Endodermal cell (in vitro differentiated cells): ENCODE results near the gene TMEM131L. TPM values are rescaled to one million over a fixed set of nuclear protein-coding genes. Genes with fewer than 3 reads are reported as not detected.

Experiments used
- DNase-seq: peaks from one replicate; pipeline ENCODE4 v3.0.0-alpha.2; 2017
- H3K27ac ChIP-seq: 2 replicates; pipeline ENCODE4 v1.5.1; 2013; ENCODE audit warnings: mild to moderate bottlenecking, low read depth, low read length, moderate library complexity
- H3K27me3 ChIP-seq: 2 replicates; pipeline ENCODE4 v1.6.1; 2013; ENCODE audit warnings: mild to moderate bottlenecking, low read length, moderate library complexity; ENCODE audit not compliant: insufficient read depth, control insufficient read depth, poor library complexity, severe bottlenecking
- H3K36me3 ChIP-seq: 2 replicates; pipeline ENCODE4 v1.7.0; 2013; ENCODE audit warnings: mild to moderate bottlenecking, low read length, moderate library complexity; ENCODE audit not compliant: control insufficient read depth, insufficient read depth
- H3K4me1 ChIP-seq: one replicate; pipeline ENCODE4 v1.7.0; 2013; ENCODE audit warnings: low read length; ENCODE audit not compliant: control insufficient read depth, insufficient read depth
- H3K4me3 ChIP-seq: 2 replicates; pipeline ENCODE4 v1.5.1; 2013; ENCODE audit warnings: mild to moderate bottlenecking, low read length, moderate library complexity
- H3K9ac ChIP-seq: 2 replicates; pipeline ENCODE4 v1.6.1; 2013; ENCODE audit warnings: mild to moderate bottlenecking, low read length, moderate library complexity; ENCODE audit not compliant: poor library complexity, severe bottlenecking; ENCODE audit errors: extremely low read depth
- H3K9me3 ChIP-seq: 2 replicates; pipeline ENCODE4 v1.6.1; 2013; ENCODE audit warnings: mild to moderate bottlenecking, low read length, moderate library complexity; ENCODE audit not compliant: control insufficient read depth
- H3K27ac Mint-ChIP-seq: 2 replicates; pipeline ENCODE4 v1.8.0; 2020; ENCODE audit warnings: mixed read lengths
- H3K27me3 Mint-ChIP-seq: 2 replicates; pipeline ENCODE4 v1.8.0; 2021; ENCODE audit warnings: mild to moderate bottlenecking, mixed read lengths; ENCODE audit not compliant: insufficient read depth
- H3K36me3 Mint-ChIP-seq: 2 replicates; pipeline ENCODE4 v1.8.0; 2020; ENCODE audit warnings: low read depth, mixed read lengths
- H3K4me1 Mint-ChIP-seq: 2 replicates; pipeline ENCODE4 v1.8.0; 2020; ENCODE audit warnings: mixed read lengths
- H3K4me3 Mint-ChIP-seq: 2 replicates; pipeline ENCODE4 v1.8.0; 2020; ENCODE audit warnings: mild to moderate bottlenecking, moderate library complexity, mixed read lengths
- H3K9me3 Mint-ChIP-seq: 2 replicates; pipeline ENCODE4 v1.8.0; 2020; ENCODE audit warnings: mild to moderate bottlenecking, mixed read lengths
- CTCF ChIP-seq: fragments of 200-600 bp; sonication (generic); conservative IDR thresholded peaks from 2 replicates; pipeline ENCODE4 v1.5.0; 2021; ENCODE audit warnings: antibody characterized with exemption, mild to moderate bottlenecking
- WGBS, 2 experiments: methylation state at CpG; one replicate each; pipeline versions ENCODE4 v1.1.5 to v1.1.7; 2013; ENCODE audit warnings: missing lambda C conversion rate in 2 of 2, mixed read lengths in 1 of 2; ENCODE audit not compliant: insufficient coverage in 1 of 2, insufficient read length in 1 of 2; 5-methylcytosine and 5-hydroxymethylcytosine counted together
- total RNA-seq, 2 donors: library from RNA; stranded (reverse); fragmentation: NEBNext Ultra II Directional in 1 of 2; extraction: Animal tissue kit (Norgen Biotek cat#: 25700) in 1 of 2; gene quantifications; 2 replicates in 1 of 2; 3 replicates in 1 of 2; pipeline ENCODE4 v1.2.1, GENCODE V29; 2021

Gene TMEM131L
- total RNA-seq, 2 donors from 2014 or later = 6.2 to 10.8 TPM

DNA sequence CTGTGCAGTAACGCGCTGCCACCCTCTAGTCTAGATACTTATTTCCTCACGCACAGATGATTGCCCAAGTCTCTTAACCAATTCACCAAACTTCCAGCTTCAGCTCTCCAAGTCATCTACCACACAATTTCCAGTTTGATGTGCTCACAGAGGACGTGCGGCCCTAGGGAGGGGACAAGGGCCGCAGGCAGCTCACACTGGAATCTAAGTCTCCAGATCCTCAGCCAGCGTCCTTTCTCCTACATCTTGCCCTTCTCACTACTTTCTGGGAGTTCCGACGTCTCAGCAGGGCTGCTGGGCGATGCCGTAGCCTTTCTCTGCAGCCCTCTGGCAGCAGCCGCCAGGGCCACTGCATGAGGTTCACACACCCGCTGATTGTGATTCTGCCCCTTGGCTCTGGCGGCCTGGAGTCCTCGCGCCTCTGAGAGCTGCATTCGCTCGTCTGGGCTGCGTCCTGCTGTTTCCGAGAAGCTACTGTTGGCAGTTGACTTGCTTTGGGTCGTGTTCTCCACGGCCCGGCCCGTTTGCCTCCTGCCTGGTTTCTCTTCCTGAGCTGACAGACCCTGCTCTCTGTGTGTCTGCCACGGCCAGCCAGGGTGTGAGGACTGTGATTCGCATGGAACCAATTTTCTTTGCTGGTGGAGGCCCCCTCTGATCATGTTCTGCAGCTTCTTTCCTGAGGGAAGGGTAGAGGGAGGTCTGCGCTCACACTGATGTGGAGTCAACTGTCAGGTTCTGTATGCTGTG lies 14.1 kb upstream of the TMEM131L start:
- H3K36me3 ChIP-seq = no peaks in the 10 kb centered on the region
- no peak overlapping the region for H3K27ac ChIP-seq
- H3K4me1 ChIP-seq = peaks cover 5% of the 10 kb centered on the region
- no peak overlapping the region for H3K9ac ChIP-seq
- TF ChIP-seq CTCF = peak; percentile 38
- Mint-ChIP-seq H3K9me3 (peaks cover 3% of the 10 kb centered on the region), H3K27ac (no peak overlapping the region), H3K4me1 (peaks cover 14% of the 10 kb centered on the region), H3K4me3 (no peak overlapping the region), H3K27me3 (peaks cover 9% of the 10 kb centered on the region), H3K36me3 (no peaks in the 10 kb centered on the region)
- no peaks in the 10 kb centered on the region for H3K9me3 ChIP-seq
- H3K27me3 ChIP-seq = no peaks in the 10 kb centered on the region
- WGBS, 2 experiments = 52 to 58% methylated on average over 15 to 27 of the region's 27 CpGs
- no peak overlapping the region for H3K4me3 ChIP-seq
- peak; percentile 93 for DNase-seq

GRCh38 chr4:153452658-153453378 lies 13.3 kb upstream of the TMEM131L start:
- Histone ChIP-seq H3K4me3 (no peak overlapping the region), H3K27ac (no peak overlapping the region), H3K9me3 (no peaks in the 10 kb centered on the region), H3K36me3 (no peaks in the 10 kb centered on the region), H3K27me3 (no peaks in the 10 kb centered on the region), H3K4me1 (peaks cover 5% of the 10 kb centered on the region), H3K9ac (no peak overlapping the region)
- no peak for DNase-seq
- no peak for TF ChIP-seq CTCF
- H3K9me3 Mint-ChIP-seq = peaks cover 3% of the 10 kb centered on the region
- no peak overlapping the region for H3K27ac Mint-ChIP-seq
- whole genome bisulfite sequencing, 2 experiments = 92 to 94% methylated on average over 2 to 4 of the region's 4 CpGs
- H3K4me1 Mint-ChIP-seq = peaks cover 14% of the 10 kb centered on the region
- no peak overlapping the region for H3K4me3 Mint-ChIP-seq
- H3K36me3 Mint-ChIP-seq = no peaks in the 10 kb centered on the region
- H3K27me3 Mint-ChIP-seq = peaks cover 9% of the 10 kb centered on the region

GRCh38 chr4:153453402-153453801 lies 12.8 kb upstream of the TMEM131L start:
- Mint-ChIP-seq H3K9me3 (peaks cover 3% of the 10 kb centered on the region), H3K4me1 (peaks cover 14% of the 10 kb centered on the region), H3K27ac (no peak overlapping the region), H3K36me3 (no peaks in the 10 kb centered on the region), H3K4me3 (no peak overlapping the region), H3K27me3 (peaks cover 9% of the 10 kb centered on the region)
- Histone ChIP-seq H3K27ac (no peak overlapping the region), H3K27me3 (no peaks in the 10 kb centered on the region), H3K36me3 (no peaks in the 10 kb centered on the region), H3K4me1 (peaks cover 5% of the 10 kb centered on the region), H3K4me3 (no peak overlapping the region), H3K9me3 (no peaks in the 10 kb centered on the region), H3K9ac (no peak overlapping the region)
- no peak for DNase-seq
- 89 to 94% methylated on average over 7 to 8 of the region's 8 CpGs for WGBS, 2 experiments
- TF ChIP-seq CTCF = no peak
